ENCODE measurements around the gene SLC35E4.

GRCh38 chr22:30675436-30675835 is 39.9 kb downstream of the SLC35E4 start:
- TF ChIP-seq CTCF (IDR thresholded peaks at IDR 0.05) (no peak), POLR2A (IDR thresholded peaks at IDR 0.05) (no peak)

All from body of pancreas (tissue), 4 donors.